ENCODE measurements around the gene UBE2QL1. TPM values are rescaled to one million over a fixed set of nuclear protein-coding genes. Genes with fewer than 3 reads are reported as not detected.

UBE2QL1 gene
- polyA plus RNA-seq, 1 donor, result 0.70 TPM

GRCh38 chr5:6453937-6454560 lies 5.4 kb downstream of the UBE2QL1 start:
- DNase-seq, result no peak

GRCh38 chr5:6454628-6455053 lies 6.0 kb downstream of the UBE2QL1 start:
- DNase-seq, result no peak

DNA sequence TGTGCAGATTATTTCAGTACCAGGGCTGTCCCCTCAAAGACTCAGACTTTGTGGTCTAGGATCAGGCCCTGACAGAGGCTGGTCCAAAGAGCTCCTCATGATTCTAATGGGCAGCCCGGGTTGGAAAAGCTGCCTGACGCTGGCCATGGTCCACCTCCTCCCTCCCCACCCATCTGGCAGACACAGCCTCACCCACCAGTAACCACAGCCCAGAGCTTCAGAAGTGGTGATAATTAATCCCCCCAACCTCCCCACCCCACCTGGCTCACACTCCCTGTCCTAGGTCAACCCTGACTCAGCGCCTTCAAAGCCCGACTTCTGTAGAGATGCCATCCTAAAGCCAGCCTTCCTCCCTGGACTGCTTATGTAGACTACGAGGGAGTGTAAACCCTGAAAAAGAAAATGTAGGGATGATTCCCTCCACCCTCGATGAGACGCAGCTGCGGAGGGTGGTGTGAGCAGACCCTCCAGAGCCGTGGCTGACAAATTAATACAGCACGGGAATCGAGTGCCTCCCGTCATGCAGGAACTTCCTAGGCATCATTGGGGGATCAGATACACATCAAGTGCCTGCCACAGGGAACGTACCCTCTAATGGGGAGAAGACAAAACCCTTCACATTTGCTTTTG lies 7.0 kb downstream of the UBE2QL1 start:
- DNase-seq, result no peak

GRCh38 chr5:6456766-6457370 lies 8.2 kb downstream of the UBE2QL1 start:
- no peak for DNase-seq

GRCh38 chr5:6457592-6457991 lies 8.9 kb downstream of the UBE2QL1 start:
- no peak for DNase-seq

DNA sequence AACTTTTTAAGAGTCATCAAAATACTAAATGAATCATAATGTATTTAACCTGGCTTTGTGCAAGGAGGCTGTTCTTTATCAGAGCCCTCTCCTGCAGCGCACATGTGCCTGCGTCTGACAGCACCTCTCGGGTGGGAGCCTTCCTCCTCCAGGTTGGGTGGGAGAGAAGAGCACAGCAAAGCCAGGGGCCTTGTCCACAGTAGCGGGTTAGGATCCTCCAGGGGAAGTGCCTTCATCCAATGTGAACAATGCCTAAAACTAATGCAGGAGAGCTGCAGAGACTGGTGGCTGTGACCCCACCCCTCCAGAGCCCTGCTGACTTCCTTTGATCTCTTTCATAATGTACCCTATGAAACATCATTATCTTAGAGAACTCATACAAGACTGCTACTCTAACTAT lies 10.2 kb downstream of the UBE2QL1 start:
- DNase-seq, result no peak

- no peak for DNase-seq
These were observed 11.2 kb downstream of the UBE2QL1 start for GRCh38 chr5:6459896-6460295.

DNA sequence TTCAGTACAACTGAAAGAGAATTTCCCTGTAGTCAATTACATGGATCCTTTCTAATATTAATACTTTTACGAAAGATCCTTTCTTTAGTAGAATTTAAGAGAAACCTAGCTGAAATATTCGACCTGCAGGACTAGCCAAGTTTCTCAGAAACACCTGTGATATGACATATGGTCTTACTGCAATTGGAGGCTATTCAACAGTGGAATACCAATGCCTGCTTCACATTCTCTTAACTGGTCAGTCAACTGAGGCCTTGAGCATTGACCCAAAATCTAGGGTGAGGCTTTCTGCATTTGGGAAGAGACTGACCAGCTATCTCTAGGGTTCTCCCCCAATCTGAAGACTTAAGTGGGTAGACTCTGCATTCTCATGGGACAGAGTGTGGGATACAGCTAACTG lies 12.3 kb downstream of the UBE2QL1 start:
- no peak for DNase-seq

DNA sequence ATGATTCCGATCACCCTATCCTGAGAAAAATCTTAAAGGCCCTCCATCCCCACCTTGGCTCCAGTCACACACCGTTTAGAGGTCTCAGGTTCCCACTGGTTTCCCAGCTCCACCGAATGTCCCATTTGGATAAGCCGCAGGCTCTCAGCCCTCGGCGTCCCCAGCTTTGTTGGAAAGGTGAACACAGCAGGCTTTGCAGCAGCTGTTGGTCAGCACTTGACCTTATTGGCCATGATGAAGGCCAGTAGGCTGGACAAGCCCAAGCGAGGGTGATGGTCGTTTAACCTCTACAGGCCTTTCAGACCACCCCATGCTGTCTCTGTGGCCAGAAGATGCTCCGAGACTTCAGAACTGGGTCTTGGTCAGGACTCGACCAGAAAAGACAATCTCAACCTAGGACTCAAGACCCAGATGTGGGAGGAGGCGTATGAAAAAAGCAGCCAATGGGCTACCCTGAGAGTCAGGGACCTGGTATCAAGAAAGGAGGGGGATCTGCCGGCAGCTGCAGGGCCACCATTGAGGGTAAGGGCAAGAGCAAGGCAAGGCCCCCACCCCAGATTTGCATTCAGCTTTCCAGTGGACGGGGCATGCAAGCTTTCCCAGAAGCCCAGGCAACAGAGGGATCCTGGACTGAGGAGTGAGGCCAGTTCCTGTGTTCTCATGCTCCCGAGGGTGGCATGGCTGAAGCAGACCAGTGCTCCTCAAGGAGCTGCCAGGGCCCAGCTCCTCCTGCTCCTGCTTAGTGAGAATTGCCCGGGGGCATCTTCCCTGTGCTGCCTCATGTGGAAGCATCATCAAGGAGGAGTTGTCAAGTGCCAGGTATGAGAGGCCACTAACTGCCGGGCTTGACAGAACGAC lies 13.4 kb downstream of the UBE2QL1 start:
- DNase-seq, result no peak

- no peak for DNase-seq
These were observed 14.0 kb downstream of the UBE2QL1 start for GRCh38 chr5:6462671-6463070.

GRCh38 chr5:6464441-6464840 lies 15.8 kb downstream of the UBE2QL1 start:
- DNase-seq, result no peak

GRCh38 chr5:6465831-6466790 lies 17.5 kb downstream of the UBE2QL1 start:
- no peak for DNase-seq

DNA sequence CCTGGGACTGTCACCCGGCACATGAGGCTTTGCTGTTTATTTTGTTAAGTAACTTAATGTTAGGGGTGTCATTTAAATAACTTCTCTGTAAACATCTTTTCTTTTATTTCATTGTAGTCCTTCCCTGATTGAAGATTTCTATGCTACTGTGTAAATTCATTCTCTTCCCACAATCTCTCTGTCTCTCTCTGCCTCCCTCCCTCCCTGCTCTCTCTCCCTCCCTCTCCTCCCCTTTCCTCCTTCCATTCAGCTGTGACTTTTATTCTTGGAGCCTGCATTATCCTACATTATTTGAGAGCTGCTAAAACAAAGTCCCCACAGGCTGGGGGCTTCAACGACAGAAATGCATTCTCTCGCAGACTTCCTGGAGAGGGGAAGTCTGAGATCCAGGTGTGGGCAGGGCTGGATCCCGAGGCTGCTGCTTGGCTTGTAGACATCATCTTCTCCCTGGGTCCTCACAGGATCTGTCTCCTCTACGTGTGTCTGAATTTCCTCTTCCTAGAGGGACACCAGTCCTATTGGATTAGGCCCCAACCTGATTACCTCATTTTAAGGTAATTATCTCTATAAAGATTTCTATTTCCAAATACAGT lies 18.4 kb downstream of the UBE2QL1 start:
- DNase-seq, result no peak

DNA sequence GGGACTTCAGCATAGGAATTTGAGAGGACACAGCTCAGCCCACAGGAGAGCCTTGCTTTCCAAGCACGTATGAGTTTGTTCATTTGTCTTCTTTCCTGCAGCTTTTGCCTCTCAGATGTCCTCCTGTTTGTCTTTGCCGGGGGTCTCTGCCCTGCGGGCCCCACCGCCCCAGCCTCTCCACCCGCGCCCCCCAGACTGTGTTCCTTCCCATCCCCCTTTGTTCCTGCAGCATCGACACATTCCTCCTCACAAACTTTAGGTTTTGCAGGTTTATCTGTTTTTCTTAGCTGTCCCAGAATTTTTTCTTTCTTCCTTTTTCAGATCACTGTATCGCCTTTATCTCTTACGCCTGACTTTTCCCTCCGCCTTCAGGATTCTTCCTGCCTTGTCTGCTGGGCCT lies 18.9 kb downstream of the UBE2QL1 start:
- DNase-seq, result no peak

DNA sequence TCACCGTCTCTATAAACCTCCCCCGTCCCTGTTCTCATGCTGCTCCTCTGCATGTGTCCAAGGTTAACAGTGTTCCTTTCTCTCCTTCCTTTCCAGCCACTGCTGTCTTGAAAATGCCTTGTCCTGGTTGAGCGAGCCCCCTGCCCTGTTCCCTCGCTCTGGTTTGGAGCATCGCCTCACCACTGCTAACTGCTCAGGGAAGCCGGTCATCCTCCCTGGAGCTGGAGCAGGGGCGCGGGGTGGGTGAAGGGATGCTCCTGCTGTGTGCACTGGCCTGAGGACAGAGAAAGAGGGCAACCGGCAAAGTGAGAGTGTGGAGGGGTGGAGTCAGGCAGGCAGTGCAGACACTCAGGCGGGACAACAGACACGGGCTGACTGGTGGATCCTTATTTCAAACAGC lies 19.4 kb downstream of the UBE2QL1 start:
- peak; percentile 24 for DNase-seq

DNA sequence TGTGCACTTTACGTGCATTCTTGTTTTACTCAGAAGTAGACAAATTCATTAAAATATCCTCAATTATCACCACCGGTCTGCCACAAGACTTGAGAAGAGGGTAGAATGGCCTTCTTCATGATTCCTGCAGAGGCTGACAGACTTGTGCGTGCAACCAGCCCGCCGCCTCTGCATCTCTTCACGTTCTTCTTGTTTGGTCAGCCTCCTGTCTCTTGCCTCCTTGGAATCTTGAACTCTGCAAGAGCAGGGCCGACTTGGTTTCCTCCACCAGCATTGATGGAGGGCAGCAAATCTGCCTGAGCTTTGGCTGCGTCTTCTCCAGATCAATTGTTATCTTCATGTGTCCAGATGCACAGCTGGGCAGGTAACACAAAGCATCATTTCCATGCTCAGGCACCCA lies 20.2 kb downstream of the UBE2QL1 start:
- no peak for DNase-seq

DNA sequence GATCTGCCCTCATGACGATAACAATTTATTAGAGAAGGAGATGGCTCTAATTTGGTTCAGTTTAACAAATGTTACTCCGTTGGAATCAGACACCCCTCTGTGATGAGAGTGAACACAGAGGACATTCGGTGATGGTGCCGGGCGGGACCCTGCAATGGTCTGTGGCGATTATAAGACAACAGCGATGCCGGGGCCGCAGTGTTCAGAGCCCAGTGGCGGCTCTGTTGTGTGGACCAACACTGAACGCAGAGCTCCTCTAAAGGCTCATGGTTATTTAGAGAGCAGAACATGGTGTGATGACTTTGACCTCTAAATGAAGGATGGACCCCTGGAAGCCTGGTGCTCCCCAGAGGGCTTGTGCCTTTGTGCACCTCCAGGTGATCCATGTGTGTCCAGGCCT lies 21.2 kb downstream of the UBE2QL1 start:
- no peak for DNase-seq

DNA sequence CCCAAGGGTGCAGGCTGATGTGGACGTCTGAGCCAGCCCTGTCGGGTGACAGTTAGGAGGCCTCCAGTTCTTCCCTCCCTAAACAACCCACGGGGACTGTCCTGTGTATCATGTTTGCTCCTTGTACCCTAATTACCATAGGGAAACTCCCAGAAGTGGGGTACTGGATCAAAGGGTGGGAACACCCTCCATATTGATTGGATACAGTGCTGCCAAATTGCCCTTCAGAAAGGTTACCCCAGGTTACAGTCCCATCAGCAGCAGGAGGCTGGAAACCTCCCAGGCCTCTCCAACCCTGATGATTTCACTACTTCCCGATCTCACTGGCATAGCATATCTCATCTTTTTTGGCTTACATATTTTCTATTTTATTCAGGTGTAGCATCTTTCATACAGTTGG lies 22.0 kb downstream of the UBE2QL1 start:
- DNase-seq, result no peak

GRCh38 chr5:6471252-6471651 lies 22.6 kb downstream of the UBE2QL1 start:
- DNase-seq, result no peak

- no peak for DNase-seq
These were observed 24.1 kb downstream of the UBE2QL1 start for GRCh38 chr5:6472792-6473191.

- no peak for DNase-seq
These were observed 24.6 kb downstream of the UBE2QL1 start for GRCh38 chr5:6473284-6473683.
